Endodermal cell (in vitro differentiated cells): ENCODE results near the gene ACAD10. TPM values are rescaled to one million over a fixed set of nuclear protein-coding genes. Genes with fewer than 3 reads are reported as not detected.

Experiments used
- DNase-seq: peaks from one replicate; pipeline ENCODE4 v3.0.0-alpha.2; 2017
- H3K27ac ChIP-seq: 2 replicates; pipeline ENCODE4 v1.5.1; 2013; ENCODE audit warnings: mild to moderate bottlenecking, low read depth, low read length, moderate library complexity
- H3K27me3 ChIP-seq: 2 replicates; pipeline ENCODE4 v1.6.1; 2013; ENCODE audit warnings: mild to moderate bottlenecking, low read length, moderate library complexity; ENCODE audit not compliant: insufficient read depth, control insufficient read depth, poor library complexity, severe bottlenecking
- H3K36me3 ChIP-seq: 2 replicates; pipeline ENCODE4 v1.7.0; 2013; ENCODE audit warnings: mild to moderate bottlenecking, low read length, moderate library complexity; ENCODE audit not compliant: control insufficient read depth, insufficient read depth
- H3K4me1 ChIP-seq: one replicate; pipeline ENCODE4 v1.7.0; 2013; ENCODE audit warnings: low read length; ENCODE audit not compliant: control insufficient read depth, insufficient read depth
- H3K4me3 ChIP-seq: 2 replicates; pipeline ENCODE4 v1.5.1; 2013; ENCODE audit warnings: mild to moderate bottlenecking, low read length, moderate library complexity
- H3K9ac ChIP-seq: 2 replicates; pipeline ENCODE4 v1.6.1; 2013; ENCODE audit warnings: mild to moderate bottlenecking, low read length, moderate library complexity; ENCODE audit not compliant: poor library complexity, severe bottlenecking; ENCODE audit errors: extremely low read depth
- H3K9me3 ChIP-seq: 2 replicates; pipeline ENCODE4 v1.6.1; 2013; ENCODE audit warnings: mild to moderate bottlenecking, low read length, moderate library complexity; ENCODE audit not compliant: control insufficient read depth
- H3K27ac Mint-ChIP-seq: 2 replicates; pipeline ENCODE4 v1.8.0; 2020; ENCODE audit warnings: mixed read lengths
- H3K27me3 Mint-ChIP-seq: 2 replicates; pipeline ENCODE4 v1.8.0; 2021; ENCODE audit warnings: mild to moderate bottlenecking, mixed read lengths; ENCODE audit not compliant: insufficient read depth
- H3K36me3 Mint-ChIP-seq: 2 replicates; pipeline ENCODE4 v1.8.0; 2020; ENCODE audit warnings: low read depth, mixed read lengths
- H3K4me1 Mint-ChIP-seq: 2 replicates; pipeline ENCODE4 v1.8.0; 2020; ENCODE audit warnings: mixed read lengths
- H3K4me3 Mint-ChIP-seq: 2 replicates; pipeline ENCODE4 v1.8.0; 2020; ENCODE audit warnings: mild to moderate bottlenecking, moderate library complexity, mixed read lengths
- H3K9me3 Mint-ChIP-seq: 2 replicates; pipeline ENCODE4 v1.8.0; 2020; ENCODE audit warnings: mild to moderate bottlenecking, mixed read lengths
- CTCF ChIP-seq: fragments of 200-600 bp; sonication (generic); conservative IDR thresholded peaks from 2 replicates; pipeline ENCODE4 v1.5.0; 2021; ENCODE audit warnings: antibody characterized with exemption, mild to moderate bottlenecking
- WGBS, 2 experiments: methylation state at CpG; one replicate each; pipeline versions ENCODE4 v1.1.5 to v1.1.7; 2013; ENCODE audit warnings: missing lambda C conversion rate in 2 of 2, mixed read lengths in 1 of 2; ENCODE audit not compliant: insufficient coverage in 1 of 2, insufficient read length in 1 of 2; 5-methylcytosine and 5-hydroxymethylcytosine counted together
- total RNA-seq, 2 donors: library from RNA; stranded (reverse); fragmentation: NEBNext Ultra II Directional in 1 of 2; extraction: Animal tissue kit (Norgen Biotek cat#: 25700) in 1 of 2; gene quantifications; 2 replicates in 1 of 2; 3 replicates in 1 of 2; pipeline ENCODE4 v1.2.1, GENCODE V29; 2021

ACAD10 gene
- total RNA-seq, 2 donors from 2014 or later = 43.7 to 47.0 TPM

- Histone ChIP-seq H3K4me1 (no peaks in the 10 kb centered on the region), H3K27me3 (no peaks in the 10 kb centered on the region), H3K36me3 (peaks cover 46% of the 10 kb centered on the region), H3K4me3 (no peak overlapping the region), H3K9ac (no peak overlapping the region), H3K9me3 (no peaks in the 10 kb centered on the region), H3K27ac (no peak overlapping the region)
- TF ChIP-seq CTCF = no peak
- H3K36me3 Mint-ChIP-seq = peaks cover 66% of the 10 kb centered on the region
- no peaks in the 10 kb centered on the region for H3K9me3 Mint-ChIP-seq
- no peaks in the 10 kb centered on the region for H3K27me3 Mint-ChIP-seq
- no peaks in the 10 kb centered on the region for H3K4me1 Mint-ChIP-seq
- peak overlapping the region; percentile 52 for H3K27ac Mint-ChIP-seq
- no peak overlapping the region for H3K4me3 Mint-ChIP-seq
- no peak for DNase-seq
- 90 to 95% methylated on average over 23 to 27 of the region's 27 CpGs for WGBS, 2 experiments
Measured at GRCh38 chr12:111792155-111792855, 106.5 kb downstream of the ACAD10 start.

- Histone ChIP-seq H3K27me3 (no peaks in the 10 kb centered on the region), H3K4me3 (no peak overlapping the region), H3K9me3 (no peaks in the 10 kb centered on the region), H3K9ac (no peak overlapping the region), H3K27ac (no peak overlapping the region), H3K36me3 (peaks cover 51% of the 10 kb centered on the region), H3K4me1 (no peaks in the 10 kb centered on the region)
- WGBS, 2 experiments = 91% methylated on average over 3 of the region's 3 CpGs; no CpG with 5 or more reads in 1 of the 2 experiments
- Mint-ChIP-seq H3K4me1 (no peaks in the 10 kb centered on the region), H3K4me3 (no peak overlapping the region), H3K27ac (peak overlapping the region; percentile 52), H3K9me3 (no peaks in the 10 kb centered on the region), H3K27me3 (no peaks in the 10 kb centered on the region), H3K36me3 (peaks cover 66% of the 10 kb centered on the region)
- DNase-seq = no peak
- no peak for TF ChIP-seq CTCF
Measured at GRCh38 chr12:111792856-111793235, 107.0 kb downstream of the ACAD10 start.

- Histone ChIP-seq H3K4me1 (no peaks in the 10 kb centered on the region), H3K36me3 (peaks cover 56% of the 10 kb centered on the region), H3K9ac (no peak overlapping the region), H3K9me3 (no peaks in the 10 kb centered on the region), H3K27me3 (no peaks in the 10 kb centered on the region), H3K4me3 (no peak overlapping the region), H3K27ac (no peak overlapping the region)
- TF ChIP-seq CTCF = no peak
- DNase-seq = no peak
- no peak overlapping the region for H3K27ac Mint-ChIP-seq
- no peaks in the 10 kb centered on the region for H3K4me1 Mint-ChIP-seq
- H3K9me3 Mint-ChIP-seq = peaks cover 2% of the 10 kb centered on the region
- H3K27me3 Mint-ChIP-seq = no peaks in the 10 kb centered on the region
- H3K4me3 Mint-ChIP-seq = no peak overlapping the region
- 91 to 94% methylated on average over 3 to 4 of the region's 4 CpGs for WGBS, 2 experiments
- H3K36me3 Mint-ChIP-seq = peaks cover 61% of the 10 kb centered on the region
Measured at GRCh38 chr12:111798182-111798581, 112.3 kb downstream of the ACAD10 start.
